BE2C (cell line): Measurements from ENCODE around the gene ROBO3.

Experiments used
- DNase-seq: peaks from one replicate; pipeline ENCODE4 v3.0.0-alpha.2; 2020
- H3K27me3 ChIP-seq: fragments of 250-450 bp; sonication (Bioruptor Pico); 2 replicates; pipeline ENCODE4 v1.5.1; 2020; ENCODE audit warnings: mild to moderate bottlenecking
- H3K36me3 ChIP-seq: fragments of 250-450 bp; sonication (Bioruptor Pico); 2 replicates; pipeline ENCODE4 v1.5.1; 2020; ENCODE audit warnings: mild to moderate bottlenecking
- H3K4me1 ChIP-seq: fragments of 250-450 bp; sonication (Bioruptor Pico); 2 replicates; pipeline ENCODE4 v1.5.1; 2020
- H3K4me3 ChIP-seq: 2 replicates; pipeline ENCODE4 v1.5.1; 2011; ENCODE audit warnings: low read depth, low read length
- H3K9me3 ChIP-seq: fragments of 250-450 bp; sonication (Bioruptor Pico); 2 replicates; pipeline ENCODE4 v1.5.1; 2020
- TF ChIP-seq, protein P1 (sequence below): IDR thresholded peaks from 2 replicates; pipeline ENCODE4 v1.5.1; 2012; ENCODE audit warnings: mild to moderate bottlenecking, low read depth, low read length

ROBO3 gene

DNA sequence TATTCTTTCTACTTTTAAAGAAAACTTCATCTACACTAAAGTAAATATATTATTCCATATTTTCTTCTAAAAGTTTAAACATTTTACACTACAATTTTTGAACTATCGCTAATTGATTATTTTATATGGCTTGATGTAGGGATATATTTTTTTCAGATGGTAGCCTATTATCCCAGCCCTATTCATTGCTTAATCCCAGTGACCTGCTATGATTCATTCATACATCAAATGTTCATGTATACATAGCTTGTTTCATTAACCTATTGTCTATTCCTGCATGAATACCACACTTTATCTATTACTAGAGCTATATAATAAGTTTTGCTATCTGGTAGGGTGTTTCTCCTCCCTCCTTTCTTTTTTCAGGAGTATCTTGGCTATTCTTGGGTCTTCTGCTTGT, 37.4 kb downstream of the ROBO3 start:
- Histone ChIP-seq H3K4me3 (no peak overlapping the region), H3K27me3 (peaks cover 22% of the 10 kb centered on the region), H3K9me3 (no peaks in the 10 kb centered on the region), H3K4me1 (no peaks in the 10 kb centered on the region), H3K36me3 (no peaks in the 10 kb centered on the region)
- TF ChIP-seq, protein P1, sequence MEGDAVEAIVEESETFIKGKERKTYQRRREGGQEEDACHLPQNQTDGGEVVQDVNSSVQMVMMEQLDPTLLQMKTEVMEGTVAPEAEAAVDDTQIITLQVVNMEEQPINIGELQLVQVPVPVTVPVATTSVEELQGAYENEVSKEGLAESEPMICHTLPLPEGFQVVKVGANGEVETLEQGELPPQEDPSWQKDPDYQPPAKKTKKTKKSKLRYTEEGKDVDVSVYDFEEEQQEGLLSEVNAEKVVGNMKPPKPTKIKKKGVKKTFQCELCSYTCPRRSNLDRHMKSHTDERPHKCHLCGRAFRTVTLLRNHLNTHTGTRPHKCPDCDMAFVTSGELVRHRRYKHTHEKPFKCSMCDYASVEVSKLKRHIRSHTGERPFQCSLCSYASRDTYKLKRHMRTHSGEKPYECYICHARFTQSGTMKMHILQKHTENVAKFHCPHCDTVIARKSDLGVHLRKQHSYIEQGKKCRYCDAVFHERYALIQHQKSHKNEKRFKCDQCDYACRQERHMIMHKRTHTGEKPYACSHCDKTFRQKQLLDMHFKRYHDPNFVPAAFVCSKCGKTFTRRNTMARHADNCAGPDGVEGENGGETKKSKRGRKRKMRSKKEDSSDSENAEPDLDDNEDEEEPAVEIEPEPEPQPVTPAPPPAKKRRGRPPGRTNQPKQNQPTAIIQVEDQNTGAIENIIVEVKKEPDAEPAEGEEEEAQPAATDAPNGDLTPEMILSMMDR, result no peak
- no peak for DNase-seq

DNA sequence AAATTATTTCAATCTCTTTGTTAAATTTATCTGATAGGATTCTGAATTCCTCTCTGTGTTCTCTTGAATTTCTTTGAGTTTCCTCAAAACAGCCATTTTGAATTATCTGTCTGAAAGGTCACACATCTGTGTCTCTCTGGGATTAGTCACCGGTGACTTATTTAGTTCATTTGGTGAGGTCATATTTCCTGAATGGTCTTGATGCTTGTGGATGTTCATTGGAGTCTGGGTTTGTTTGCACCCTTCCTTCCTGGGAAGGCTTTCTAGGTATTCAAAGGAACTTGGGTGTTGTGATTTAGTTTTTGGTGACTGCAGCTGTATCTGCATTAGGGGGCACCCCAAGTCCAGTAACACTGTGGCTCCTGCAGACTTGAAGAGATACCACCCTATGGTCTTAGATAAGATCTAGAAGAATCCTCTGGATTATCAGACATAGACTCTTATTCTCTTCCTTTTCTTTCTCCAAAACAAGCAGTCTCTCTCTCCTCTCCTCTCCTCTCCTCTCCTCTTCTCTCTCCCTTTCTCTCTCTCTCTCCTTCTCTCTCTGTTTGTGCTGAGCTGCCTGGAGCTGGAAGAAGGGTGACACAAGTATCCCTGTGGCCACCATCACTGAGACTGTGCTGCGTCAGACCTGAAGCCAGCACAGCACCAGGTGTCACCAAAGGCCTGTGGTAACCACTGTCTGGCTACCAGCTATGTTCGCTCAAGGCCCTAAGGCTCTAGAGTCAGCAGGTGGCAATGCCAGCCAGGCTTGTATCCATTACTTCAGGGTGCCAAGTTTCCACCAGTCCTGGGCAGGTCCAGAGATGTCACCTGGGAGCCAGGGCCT, 50.5 kb downstream of the ROBO3 start:
- Histone ChIP-seq H3K4me1 (no peaks in the 10 kb centered on the region), H3K9me3 (no peaks in the 10 kb centered on the region), H3K27me3 (no peaks in the 10 kb centered on the region), H3K4me3 (no peak overlapping the region), H3K36me3 (no peaks in the 10 kb centered on the region)
- no peak for DNase-seq
- TF ChIP-seq, protein P1, result no peak

DNA sequence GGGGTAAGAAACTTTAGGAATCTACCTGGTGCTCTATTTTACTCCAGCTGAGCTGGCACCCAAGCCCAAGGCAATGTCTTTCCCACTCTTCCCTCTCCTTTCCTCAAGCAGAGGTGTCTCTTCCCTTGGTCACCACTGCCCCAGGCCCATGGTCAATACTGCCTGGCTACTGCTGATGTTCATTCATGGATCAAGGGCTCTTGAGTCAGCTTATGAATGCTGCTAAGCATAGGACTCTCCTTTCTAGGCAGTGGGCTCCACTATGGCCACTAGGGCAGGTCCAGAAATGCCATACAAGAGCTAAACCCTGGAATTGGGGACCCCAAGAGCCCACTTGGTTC, 51.1 kb downstream of the ROBO3 start:
- Histone ChIP-seq H3K36me3 (no peaks in the 10 kb centered on the region), H3K9me3 (no peaks in the 10 kb centered on the region; the same call in 1 of the 2 replicates), H3K27me3 (peaks cover 5% of the 10 kb centered on the region), H3K4me3 (no peak overlapping the region), H3K4me1 (no peaks in the 10 kb centered on the region)
- no peak for DNase-seq
- TF ChIP-seq, protein P1, result no peak

DNA sequence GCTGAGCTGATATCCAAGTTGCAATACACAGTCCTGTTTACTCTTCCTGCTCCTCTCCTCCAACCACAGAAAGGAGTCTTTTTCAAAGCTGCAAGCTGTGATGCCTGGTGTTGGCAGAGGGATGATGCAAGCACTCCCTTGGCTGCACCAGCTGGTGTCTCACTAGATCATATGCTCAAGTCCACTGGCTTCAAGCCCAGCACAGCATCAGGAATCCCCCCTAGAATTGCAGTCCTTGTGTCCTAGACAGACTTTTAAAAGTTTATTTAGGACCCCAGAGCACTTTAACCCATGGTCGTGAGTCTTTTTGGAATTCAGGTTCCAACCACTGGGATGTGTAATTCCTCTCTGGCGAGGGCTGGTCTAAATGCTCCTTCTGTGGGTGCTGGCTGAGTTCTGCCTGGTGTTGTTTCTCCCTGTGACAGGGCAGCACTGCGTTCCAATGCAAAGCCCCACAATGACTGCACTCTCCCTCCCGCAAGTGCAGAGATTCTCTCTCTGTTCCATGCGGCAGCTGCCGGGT, 51.9 kb downstream of the ROBO3 start:
- no peak for DNase-seq
- no peak overlapping the region for H3K4me3 ChIP-seq
- H3K36me3 ChIP-seq, result no peaks in the 10 kb centered on the region
- peaks cover 13% of the 10 kb centered on the region for H3K27me3 ChIP-seq
- TF ChIP-seq, protein P1, result no peak
- H3K9me3 ChIP-seq, result no peaks in the 10 kb centered on the region; the same call in 1 of the 2 replicates
- no peaks in the 10 kb centered on the region for H3K4me1 ChIP-seq

DNA sequence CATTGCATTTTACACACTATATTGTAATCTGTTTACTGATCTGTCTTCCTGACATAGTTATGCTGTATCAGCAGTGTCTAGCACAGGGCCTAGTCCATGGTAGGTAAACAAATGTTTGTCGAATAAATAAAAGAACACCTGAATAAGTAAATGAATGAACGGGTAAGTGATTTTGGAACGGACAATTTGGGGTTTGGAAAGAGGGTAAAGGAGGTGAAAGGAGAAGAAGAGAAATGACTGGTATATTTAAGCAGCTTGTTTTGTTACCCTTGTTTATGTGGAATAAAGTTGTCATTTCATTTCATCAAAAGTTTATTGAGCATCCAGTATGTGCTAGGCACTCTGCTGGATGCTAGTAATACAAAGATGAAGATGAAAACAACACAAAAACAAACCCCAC, 53.7 kb downstream of the ROBO3 start, which contains the start of gene HEPN1:
Gene HEPN1 (plus strand): TSS at position 301 of the 400 bp plus-strand sequence.
- Histone ChIP-seq H3K9me3 (no peaks in the 10 kb centered on the region; the same call in 1 of the 2 replicates), H3K4me3 (no peak within 1 kb of the TSS), H3K4me1 (no peaks in the 10 kb centered on the region), H3K27me3 (peaks cover 13% of the 10 kb centered on the region), H3K36me3 (no peaks in the 10 kb centered on the region)
- no peak for DNase-seq
- TF ChIP-seq, protein P1, result no peak

DNA sequence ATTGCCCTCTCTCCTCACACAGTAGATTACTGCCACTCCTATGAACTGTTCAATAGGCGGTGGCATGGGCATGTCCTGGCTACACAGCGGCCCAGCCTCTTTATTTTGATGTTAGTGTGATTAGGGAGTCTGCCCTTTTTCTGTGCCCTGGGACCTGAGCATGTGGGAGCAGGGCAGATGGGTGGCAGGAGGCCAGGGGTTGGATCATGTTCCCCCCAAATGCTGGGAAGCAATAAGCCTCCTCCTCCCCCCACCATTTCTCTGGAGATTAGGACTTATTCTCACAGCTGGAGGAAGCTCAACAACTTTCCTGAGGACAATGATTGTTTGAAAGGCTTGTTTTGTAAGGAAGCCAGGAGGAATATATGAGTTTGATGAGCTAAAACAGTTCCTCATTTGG, 54.7 kb downstream of the ROBO3 start:
- DNase-seq, result no peak
- H3K27me3 ChIP-seq, result peaks cover 13% of the 10 kb centered on the region
- H3K9me3 ChIP-seq, result no peaks in the 10 kb centered on the region; the same call in 1 of the 2 replicates
- no peak overlapping the region for H3K4me3 ChIP-seq
- H3K36me3 ChIP-seq, result no peaks in the 10 kb centered on the region
- H3K4me1 ChIP-seq, result no peaks in the 10 kb centered on the region
- TF ChIP-seq, protein P1, result no peak
